HEK293 (cell line): ENCODE data around the gene SHOC2.

ENCODE experiments used
- BCL11A ChIP-seq: fragments of 450-650 bp; formaldehyde crosslinking; IDR thresholded peaks from 2 replicates; pipeline ENCODE4 v1.5.1; 2016; ENCODE audit warnings: low read depth, missing biosample characterization, missing genetic modification characterization
- BCL11B ChIP-seq: fragments of 450-650 bp; formaldehyde crosslinking; IDR thresholded peaks from 2 replicates; pipeline ENCODE4 v1.5.1; 2016; ENCODE audit warnings: low read depth, missing biosample characterization, missing genetic modification characterization
- GLI4 ChIP-seq: fragments of 450-650 bp; formaldehyde crosslinking; IDR thresholded peaks from 2 replicates; pipeline ENCODE4 v1.5.1; 2016; ENCODE audit warnings: missing biosample characterization, missing genetic modification characterization
- KLF1 ChIP-seq: fragments of 450-650 bp; formaldehyde crosslinking; IDR thresholded peaks from 2 replicates; pipeline ENCODE4 v1.5.1; 2016; ENCODE audit warnings: missing biosample characterization, missing genetic modification characterization
- KLF8 ChIP-seq: fragments of 450-650 bp; formaldehyde crosslinking; IDR thresholded peaks from 2 replicates; pipeline ENCODE4 v1.5.1; 2016; ENCODE audit warnings: missing biosample characterization, missing genetic modification characterization
- MYNN ChIP-seq: fragments of 450-650 bp; formaldehyde crosslinking; IDR thresholded peaks from 2 replicates; pipeline ENCODE4 v1.5.1; 2016; ENCODE audit warnings: missing biosample characterization, missing genetic modification characterization, borderline replicate concordance
- SP2 ChIP-seq: fragments of 450-650 bp; formaldehyde crosslinking; IDR thresholded peaks from 2 replicates; pipeline ENCODE4 v1.5.1; 2016; ENCODE audit warnings: missing biosample characterization, missing genetic modification characterization
- YY1 ChIP-seq: fragments of 450-650 bp; formaldehyde crosslinking; IDR thresholded peaks from 2 replicates; pipeline ENCODE4 v1.5.1; 2018; ENCODE audit warnings: missing biosample characterization, missing genetic modification characterization
- ZBTB17 ChIP-seq: fragments of 450-650 bp; formaldehyde crosslinking; IDR thresholded peaks from 2 replicates; pipeline ENCODE4 v1.5.1; 2016; ENCODE audit warnings: missing biosample characterization, missing genetic modification characterization
- ZBTB49 ChIP-seq: fragments of 450-650 bp; formaldehyde crosslinking; IDR thresholded peaks from 2 replicates; pipeline ENCODE4 v1.5.1; 2016; ENCODE audit warnings: missing biosample characterization, missing genetic modification characterization, low read depth
- ZBTB7A ChIP-seq: fragments of 450-650 bp; formaldehyde crosslinking; IDR thresholded peaks from 2 replicates; pipeline ENCODE4 v1.5.1; 2016; ENCODE audit warnings: low read depth, missing biosample characterization, missing genetic modification characterization
- ZNF121 ChIP-seq: fragments of 450-650 bp; formaldehyde crosslinking; IDR thresholded peaks from 2 replicates; pipeline ENCODE4 v1.5.1; 2016; ENCODE audit warnings: missing biosample characterization, missing genetic modification characterization
- ZNF140 ChIP-seq: fragments of 450-650 bp; formaldehyde crosslinking; IDR thresholded peaks from 2 replicates; pipeline ENCODE4 v1.5.1; 2016; ENCODE audit warnings: missing biosample characterization, missing genetic modification characterization
- ZNF202 ChIP-seq: fragments of 450-650 bp; formaldehyde crosslinking; IDR thresholded peaks from 2 replicates; pipeline ENCODE4 v1.5.1; 2016; ENCODE audit warnings: missing biosample characterization, missing genetic modification characterization, borderline replicate concordance
- ZNF223 ChIP-seq: fragments of 450-650 bp; formaldehyde crosslinking; IDR thresholded peaks from 2 replicates; pipeline ENCODE4 v1.5.1; 2016; ENCODE audit warnings: missing biosample characterization, missing genetic modification characterization
- ZNF311 ChIP-seq: fragments of 450-650 bp; formaldehyde crosslinking; IDR thresholded peaks from 2 replicates; pipeline ENCODE4 v1.5.1; 2017; ENCODE audit warnings: missing biosample characterization, missing genetic modification characterization, borderline replicate concordance
- ZNF335 ChIP-seq: fragments of 450-650 bp; formaldehyde crosslinking; conservative IDR thresholded peaks from 2 replicates; pipeline ENCODE4 v1.5.1; 2016; ENCODE audit warnings: missing biosample characterization, missing genetic modification characterization
- ZNF362 ChIP-seq: fragments of 450-650 bp; formaldehyde crosslinking; IDR thresholded peaks from 2 replicates; pipeline ENCODE4 v1.5.1; 2016; ENCODE audit warnings: missing biosample characterization, missing genetic modification characterization
- ZNF366 ChIP-seq: fragments of 450-650 bp; formaldehyde crosslinking; conservative IDR thresholded peaks from 2 replicates; pipeline ENCODE4 v1.5.1; 2016; ENCODE audit warnings: missing biosample characterization, missing genetic modification characterization
- ZNF391 ChIP-seq: fragments of 450-650 bp; formaldehyde crosslinking; IDR thresholded peaks from 2 replicates; pipeline ENCODE4 v1.5.1; 2016; ENCODE audit warnings: low read depth, missing biosample characterization, missing genetic modification characterization, borderline replicate concordance
- ZNF404 ChIP-seq: fragments of 450-650 bp; formaldehyde crosslinking; IDR thresholded peaks from 2 replicates; pipeline ENCODE4 v1.5.1; 2017; ENCODE audit warnings: missing biosample characterization, missing genetic modification characterization
- ZNF449 ChIP-seq: fragments of 450-650 bp; formaldehyde crosslinking; IDR thresholded peaks from 2 replicates; pipeline ENCODE4 v1.5.1; 2017; ENCODE audit warnings: missing biosample characterization, mild to moderate bottlenecking, missing genetic modification characterization, moderate library complexity
- ZNF555 ChIP-seq: fragments of 450-650 bp; formaldehyde crosslinking; conservative IDR thresholded peaks from 2 replicates; pipeline ENCODE4 v1.5.1; 2017; ENCODE audit warnings: missing biosample characterization, mild to moderate bottlenecking, missing genetic modification characterization, inconsistent platforms
- ZNF560 ChIP-seq: fragments of 450-650 bp; formaldehyde crosslinking; IDR thresholded peaks from 2 replicates; pipeline ENCODE4 v1.5.1; 2017; ENCODE audit warnings: missing biosample characterization, missing genetic modification characterization, borderline replicate concordance
- ZNF621 ChIP-seq: fragments of 450-650 bp; formaldehyde crosslinking; IDR thresholded peaks from 2 replicates; pipeline ENCODE4 v1.5.1; 2017; ENCODE audit warnings: missing biosample characterization, missing genetic modification characterization
- ZNF629 ChIP-seq: fragments of 450-650 bp; formaldehyde crosslinking; IDR thresholded peaks from 2 replicates; pipeline ENCODE4 v1.5.1; 2017; ENCODE audit warnings: missing biosample characterization, missing genetic modification characterization
- ZNF645 ChIP-seq: fragments of 450-650 bp; formaldehyde crosslinking; IDR thresholded peaks from 2 replicates; pipeline ENCODE4; 2016; ENCODE audit warnings: missing biosample characterization, missing genetic modification characterization
- ZNF76 ChIP-seq: fragments of 450-650 bp; formaldehyde crosslinking; IDR thresholded peaks from 2 replicates; pipeline ENCODE4; 2016; ENCODE audit warnings: low read depth, missing biosample characterization, missing genetic modification characterization, borderline replicate concordance
- TF ChIP-seq, protein P1 (sequence below): fragments of 450-650 bp; formaldehyde crosslinking; IDR thresholded peaks from 2 replicates; pipeline ENCODE4 v1.5.1; 2017; ENCODE audit warnings: missing biosample characterization, missing genetic modification characterization
- TF ChIP-seq, protein P2 (sequence below): fragments of 450-650 bp; formaldehyde crosslinking; IDR thresholded peaks from 2 replicates; pipeline ENCODE4 v1.5.1; 2016; ENCODE audit warnings: missing biosample characterization, missing genetic modification characterization

SHOC2 gene

GRCh38 chr10:110872145-110872983 is 47.0 kb upstream of the SHOC2 start (continued):
- TF ChIP-seq ZNF645, result no peak
- no peak for TF ChIP-seq ZNF121
- no peak for TF ChIP-seq ZNF404 (tag by site-specific recombination)
- peak; percentile 7; the same call in 1 of the 2 replicates for TF ChIP-seq ZBTB7A (tag by site-specific recombination)
- TF ChIP-seq, protein P1, sequence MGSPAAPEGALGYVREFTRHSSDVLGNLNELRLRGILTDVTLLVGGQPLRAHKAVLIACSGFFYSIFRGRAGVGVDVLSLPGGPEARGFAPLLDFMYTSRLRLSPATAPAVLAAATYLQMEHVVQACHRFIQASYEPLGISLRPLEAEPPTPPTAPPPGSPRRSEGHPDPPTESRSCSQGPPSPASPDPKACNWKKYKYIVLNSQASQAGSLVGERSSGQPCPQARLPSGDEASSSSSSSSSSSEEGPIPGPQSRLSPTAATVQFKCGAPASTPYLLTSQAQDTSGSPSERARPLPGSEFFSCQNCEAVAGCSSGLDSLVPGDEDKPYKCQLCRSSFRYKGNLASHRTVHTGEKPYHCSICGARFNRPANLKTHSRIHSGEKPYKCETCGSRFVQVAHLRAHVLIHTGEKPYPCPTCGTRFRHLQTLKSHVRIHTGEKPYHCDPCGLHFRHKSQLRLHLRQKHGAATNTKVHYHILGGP (tag by site-specific recombination), result no peak
- TF ChIP-seq ZBTB17 (tag by site-specific recombination), result no peak
- TF ChIP-seq KLF8 (tag by site-specific recombination), result peak; percentile 58; the same call in 1 of the 2 replicates
- TF ChIP-seq ZNF621, result no peak
- TF ChIP-seq BCL11B (tag by site-specific recombination), result no peak
- TF ChIP-seq SP2 (tag by site-specific recombination), result peak; percentile 91
- TF ChIP-seq MYNN (tag by site-specific recombination), result no peak
- peak; percentile 46 for TF ChIP-seq ZNF335 (tag by site-specific recombination)
- TF ChIP-seq ZNF366 (tag by site-specific recombination), result no peak
- TF ChIP-seq ZNF391 (tag by site-specific recombination), result no peak
- TF ChIP-seq ZNF629 (tag by site-specific recombination), result no peak; the same call in 1 of the 2 replicates
- TF ChIP-seq KLF1 (tag by site-specific recombination), result peak; percentile 55; the same call in 1 of the 2 replicates
- TF ChIP-seq ZNF311 (tag by site-specific recombination), result no peak
- TF ChIP-seq ZBTB49 (tag by site-specific recombination), result no peak
- no peak for TF ChIP-seq ZNF202 (tag by site-specific recombination)
- no peak for TF ChIP-seq ZNF140 (tag by site-specific recombination)
- no peak for TF ChIP-seq ZNF362 (tag by site-specific recombination)
- peak; percentile 71 for TF ChIP-seq ZNF76 (tag by site-specific recombination)
- no peak for TF ChIP-seq ZNF223 (tag by site-specific recombination)
- TF ChIP-seq, protein P2, sequence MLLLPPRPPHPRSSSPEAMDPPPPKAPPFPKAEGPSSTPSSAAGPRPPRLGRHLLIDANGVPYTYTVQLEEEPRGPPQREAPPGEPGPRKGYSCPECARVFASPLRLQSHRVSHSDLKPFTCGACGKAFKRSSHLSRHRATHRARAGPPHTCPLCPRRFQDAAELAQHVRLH, result no peak
- TF ChIP-seq YY1 (tag by site-specific recombination), result no peak
- no peak for TF ChIP-seq BCL11A
- TF ChIP-seq ZNF560, result no peak
- no peak for TF ChIP-seq ZNF555
- no peak for TF ChIP-seq GLI4
- TF ChIP-seq ZNF449, result no peak
